ENCODE results near the gene SMCO4.

SMCO4 gene

GRCh38 chr11:93481696-93482095 lies 61.5 kb downstream of the SMCO4 start:
- peak; percentile 25; the same call in 1 of the 2 replicates for TF ChIP-seq CTCF (conservative IDR thresholded peaks at IDR 0.05)
- peak overlapping the region; percentile 97 for H3K27ac ChIP-seq

DNA sequence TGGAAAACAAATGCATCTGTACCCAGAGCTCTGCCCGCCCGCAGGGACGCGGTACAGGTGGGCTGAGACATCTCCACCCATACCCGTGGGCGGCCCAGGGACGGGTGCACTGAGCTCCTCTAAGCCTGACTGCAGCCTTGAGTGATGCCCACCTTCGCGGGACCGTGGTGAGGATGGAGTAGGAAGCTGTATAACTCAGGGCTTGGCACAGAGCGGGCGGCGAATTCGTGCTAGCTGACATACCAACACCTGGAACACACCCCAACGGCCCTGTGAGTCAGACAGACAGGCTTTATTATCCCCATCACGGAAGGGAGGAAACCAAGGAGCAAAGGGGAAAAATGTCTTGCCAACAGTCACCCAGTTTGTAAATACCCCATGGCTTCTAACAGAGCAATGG lies 61.9 kb downstream of the SMCO4 start:
- TF ChIP-seq CTCF (conservative IDR thresholded peaks at IDR 0.05) = no peak

DNA sequence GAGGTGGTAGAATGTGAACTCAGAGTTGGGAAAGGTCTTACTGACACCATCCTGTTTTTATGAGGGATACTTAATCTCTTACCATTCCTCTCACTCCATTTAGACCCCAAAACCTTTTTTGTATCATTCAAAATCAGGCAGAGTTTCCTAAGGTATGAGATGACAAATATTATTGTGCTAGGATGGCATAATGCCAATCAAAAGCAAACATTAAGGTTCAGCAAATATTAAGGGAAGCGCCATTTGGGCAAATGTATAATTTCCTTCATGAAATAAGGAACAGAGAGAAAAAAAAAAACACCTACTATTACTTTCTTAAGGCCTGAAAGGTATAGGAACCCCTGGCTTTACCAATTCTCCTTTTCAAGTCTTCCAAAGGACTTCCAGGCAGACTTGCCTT lies 62.4 kb downstream of the SMCO4 start:
- no peak for TF ChIP-seq CTCF (conservative IDR thresholded peaks at IDR 0.05)
- H3K27ac ChIP-seq = peak overlapping the region; percentile 97

More for the DNA sequence above, 61.9 kb downstream of the SMCO4 start:
- H3K27ac ChIP-seq = peak overlapping the region; percentile 97

DNA sequence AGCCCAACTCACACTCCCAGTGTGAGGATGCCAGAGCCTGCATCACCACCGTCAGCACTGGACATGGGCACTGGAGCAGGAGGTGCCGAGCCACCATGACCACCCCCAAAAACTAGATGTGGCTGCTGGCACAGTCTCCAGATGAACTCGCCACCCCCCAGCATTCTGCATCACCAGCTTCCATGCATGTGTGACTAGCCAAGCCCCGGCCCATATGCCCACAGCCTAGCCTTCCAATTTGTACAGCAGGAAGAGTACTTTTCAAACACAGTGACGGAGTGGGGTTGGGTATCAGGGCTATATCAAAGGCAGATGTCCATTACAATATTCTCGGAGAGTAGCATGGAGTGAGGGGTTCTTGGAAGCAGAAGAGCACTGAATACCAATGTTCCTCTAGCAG lies 62.9 kb downstream of the SMCO4 start:
- H3K27ac ChIP-seq = peak overlapping the region; percentile 97
- no peak for TF ChIP-seq CTCF (conservative IDR thresholded peaks at IDR 0.05)

- no peak for TF ChIP-seq CTCF (conservative IDR thresholded peaks at IDR 0.05)
- peak overlapping the region; percentile 97; the same call in 1 of the 2 replicates for H3K27ac ChIP-seq
Observed at GRCh38 chr11:93478841-93479240, 64.3 kb downstream of the SMCO4 start.

GRCh38 chr11:93477684-93478234 lies 65.4 kb downstream of the SMCO4 start:
- no peak for TF ChIP-seq CTCF (conservative IDR thresholded peaks at IDR 0.05)
- peak overlapping the region; percentile 97; the same call in 1 of the 2 replicates for H3K27ac ChIP-seq

- peak overlapping the region; percentile 97; the same call in 1 of the 2 replicates for H3K27ac ChIP-seq
- no peak for TF ChIP-seq CTCF (conservative IDR thresholded peaks at IDR 0.05)
Observed at GRCh38 chr11:93476796-93477195, 66.4 kb downstream of the SMCO4 start.
